Natural killer cell (primary cell): Measurements from ENCODE around the gene DYRK3. TPM values are rescaled to one million over a fixed set of nuclear protein-coding genes. Genes with fewer than 3 reads are reported as not detected.

Experiments
- ATAC-seq, 3 donors: fragments of 150-1000 bp in 2 of 3; fragments of 200-7000 bp in 1 of 3; cut with Tn5 transposase; 1 replicate in 1 of 3; 2 replicates in 2 of 3; pipeline ENCODE4 v1.10.0; 2021; ENCODE audit warnings: mild to moderate bottlenecking in 2 of 3, moderate library complexity in 2 of 3
- DNase-seq, 2 donors: peaks; one replicate each; pipeline versions ENCODE4 v3.0.0 to v3.0.0-alpha.2; 2013 to 2021; ENCODE audit warnings: mixed read lengths in 1 of 2
- H3K27ac ChIP-seq: one replicate; pipeline ENCODE4 v1.5.1; 2013; ENCODE audit warnings: mild to moderate bottlenecking, low read length
- H3K27me3 ChIP-seq: one replicate; pipeline ENCODE4 v1.6.1; 2013; ENCODE audit warnings: low read length; ENCODE audit not compliant: control insufficient read depth, insufficient read depth
- H3K36me3 ChIP-seq: one replicate; pipeline ENCODE4 v1.6.1; 2013; ENCODE audit warnings: low read length; ENCODE audit not compliant: control insufficient read depth, insufficient read depth
- H3K4me1 ChIP-seq: one replicate; pipeline ENCODE4 v1.6.1; 2013; ENCODE audit warnings: low read length; ENCODE audit not compliant: control insufficient read depth, insufficient read depth
- H3K4me3 ChIP-seq: one replicate; pipeline ENCODE4 v1.5.1; 2013; ENCODE audit warnings: low read length
- H3K9me3 ChIP-seq: one replicate; pipeline ENCODE4 v1.6.1; 2013; ENCODE audit warnings: low read length; ENCODE audit not compliant: control insufficient read depth, insufficient read depth
- H3K27ac Mint-ChIP-seq, 2 donors: one replicate each; pipeline ENCODE4 v1.8.0; 2022; ENCODE audit warnings: mild to moderate bottlenecking in 2 of 2, mixed read lengths in 2 of 2, moderate library complexity in 1 of 2
- H3K27me3 Mint-ChIP-seq, 2 donors: one replicate each; pipeline ENCODE4 v1.8.0; 2022; ENCODE audit warnings: low read depth in 2 of 2, mixed read lengths in 2 of 2
- H3K36me3 Mint-ChIP-seq: one replicate; pipeline ENCODE4 v1.8.0; 2022; ENCODE audit warnings: mixed read lengths
- H3K4me1 Mint-ChIP-seq, 2 donors: one replicate each; pipeline ENCODE4 v1.8.0; 2022; ENCODE audit warnings: mixed read lengths in 2 of 2
- H3K4me3 Mint-ChIP-seq: one replicate; pipeline ENCODE4 v1.8.0; 2022; ENCODE audit warnings: mild to moderate bottlenecking, moderate library complexity, mixed read lengths
- H3K9me3 Mint-ChIP-seq, 2 donors: one replicate each; pipeline ENCODE4 v1.8.0; 2022; ENCODE audit warnings: mixed read lengths in 2 of 2
- WGBS: methylation state at CpG from one replicate; pipeline ENCODE4 v1.1.7; 2013; ENCODE audit warnings: missing lambda C conversion rate; ENCODE audit not compliant: insufficient coverage; 5-methylcytosine and 5-hydroxymethylcytosine counted together
- intact Hi-C: fragments of 100-400 bp; cut with micrococcal nuclease; formaldehyde crosslinking; loops from one replicate; pipeline ENCODE4 v1.14.2; 2022
- total RNA-seq, 4 donors: library from RNA; stranded (reverse); fragments of 120-200 nt in 1 of 4; gene quantifications; one replicate each; pipeline versions ENCODE4 v1.2.3 to v1.2.4, GENCODE V29; 2013 to 2022
- TF ChIP-seq, protein P1 (sequence below): fragments of 200-600 bp; IDR thresholded peaks from one replicate; pipeline ENCODE4 v1.8.0; 2022; ENCODE audit warnings: antibody characterized with exemption

Gene DYRK3
- total RNA-seq, 3 donors from 2014 or later (not counting 1 experiment from before 2014, with no cell fraction given), result 0.16 to 0.66 (median 0.43) TPM

DNA sequence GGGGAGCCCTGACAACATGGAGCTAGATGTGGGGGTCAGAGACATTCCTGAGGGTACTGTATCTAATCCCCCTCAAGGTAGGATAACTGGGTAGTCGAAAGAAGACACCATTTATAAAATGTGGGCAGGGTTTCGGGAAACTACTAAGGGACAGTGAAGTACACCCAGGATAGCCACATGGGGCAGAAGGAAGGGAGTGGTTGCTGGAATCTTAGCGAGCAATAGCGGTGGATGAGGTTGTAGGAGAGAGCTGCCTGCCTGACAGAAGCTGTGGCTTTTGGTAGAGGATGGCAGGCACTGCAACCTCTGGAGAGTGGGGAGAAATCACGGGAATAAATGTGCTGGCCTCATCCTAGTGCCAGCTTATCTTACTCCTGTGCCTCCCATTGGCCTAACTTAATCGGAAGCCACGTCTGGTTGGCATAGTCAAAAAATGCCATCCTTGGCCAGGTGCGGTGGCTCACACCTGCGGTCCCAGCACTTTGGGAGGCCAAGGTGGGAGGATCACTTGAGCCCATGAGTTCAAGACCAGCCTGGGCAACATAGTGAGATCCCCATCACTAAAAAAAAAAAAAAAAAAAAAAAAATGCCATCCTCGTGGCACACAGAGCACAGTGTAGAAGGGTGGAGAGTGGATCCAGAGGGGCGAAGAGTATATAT lies 26.0 kb downstream of the DYRK3 start:
- no peaks in the 10 kb centered on the region for H3K36me3 Mint-ChIP-seq
- TF ChIP-seq, protein P1, sequence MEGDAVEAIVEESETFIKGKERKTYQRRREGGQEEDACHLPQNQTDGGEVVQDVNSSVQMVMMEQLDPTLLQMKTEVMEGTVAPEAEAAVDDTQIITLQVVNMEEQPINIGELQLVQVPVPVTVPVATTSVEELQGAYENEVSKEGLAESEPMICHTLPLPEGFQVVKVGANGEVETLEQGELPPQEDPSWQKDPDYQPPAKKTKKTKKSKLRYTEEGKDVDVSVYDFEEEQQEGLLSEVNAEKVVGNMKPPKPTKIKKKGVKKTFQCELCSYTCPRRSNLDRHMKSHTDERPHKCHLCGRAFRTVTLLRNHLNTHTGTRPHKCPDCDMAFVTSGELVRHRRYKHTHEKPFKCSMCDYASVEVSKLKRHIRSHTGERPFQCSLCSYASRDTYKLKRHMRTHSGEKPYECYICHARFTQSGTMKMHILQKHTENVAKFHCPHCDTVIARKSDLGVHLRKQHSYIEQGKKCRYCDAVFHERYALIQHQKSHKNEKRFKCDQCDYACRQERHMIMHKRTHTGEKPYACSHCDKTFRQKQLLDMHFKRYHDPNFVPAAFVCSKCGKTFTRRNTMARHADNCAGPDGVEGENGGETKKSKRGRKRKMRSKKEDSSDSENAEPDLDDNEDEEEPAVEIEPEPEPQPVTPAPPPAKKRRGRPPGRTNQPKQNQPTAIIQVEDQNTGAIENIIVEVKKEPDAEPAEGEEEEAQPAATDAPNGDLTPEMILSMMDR, result no peak
- ATAC-seq, result no peak
- 90% methylated on average over 10 of the region's 11 CpGs for WGBS
- H3K9me3 Mint-ChIP-seq, result no peaks in the 10 kb centered on the region
- H3K27me3 Mint-ChIP-seq, result peaks cover 22 to 39% of the 10 kb centered on the region in 2 donors
- H3K4me1 Mint-ChIP-seq, result peaks cover 16 to 18% of the 10 kb centered on the region in 2 donors
- Histone ChIP-seq H3K27ac (no peak overlapping the region), H3K9me3 (no peaks in the 10 kb centered on the region), H3K27me3 (peaks cover 8% of the 10 kb centered on the region), H3K4me3 (no peak overlapping the region), H3K4me1 (peaks cover 20% of the 10 kb centered on the region), H3K36me3 (no peaks in the 10 kb centered on the region)
- no peak for DNase-seq
- intact Hi-C loops, result loop anchor here (10.0 kb wide), 1 partner anchor 56 kb away; no protein-coding TSS in a partner anchor
- H3K27ac Mint-ChIP-seq, result no peak overlapping the region
- no peak overlapping the region for H3K4me3 Mint-ChIP-seq

DNA sequence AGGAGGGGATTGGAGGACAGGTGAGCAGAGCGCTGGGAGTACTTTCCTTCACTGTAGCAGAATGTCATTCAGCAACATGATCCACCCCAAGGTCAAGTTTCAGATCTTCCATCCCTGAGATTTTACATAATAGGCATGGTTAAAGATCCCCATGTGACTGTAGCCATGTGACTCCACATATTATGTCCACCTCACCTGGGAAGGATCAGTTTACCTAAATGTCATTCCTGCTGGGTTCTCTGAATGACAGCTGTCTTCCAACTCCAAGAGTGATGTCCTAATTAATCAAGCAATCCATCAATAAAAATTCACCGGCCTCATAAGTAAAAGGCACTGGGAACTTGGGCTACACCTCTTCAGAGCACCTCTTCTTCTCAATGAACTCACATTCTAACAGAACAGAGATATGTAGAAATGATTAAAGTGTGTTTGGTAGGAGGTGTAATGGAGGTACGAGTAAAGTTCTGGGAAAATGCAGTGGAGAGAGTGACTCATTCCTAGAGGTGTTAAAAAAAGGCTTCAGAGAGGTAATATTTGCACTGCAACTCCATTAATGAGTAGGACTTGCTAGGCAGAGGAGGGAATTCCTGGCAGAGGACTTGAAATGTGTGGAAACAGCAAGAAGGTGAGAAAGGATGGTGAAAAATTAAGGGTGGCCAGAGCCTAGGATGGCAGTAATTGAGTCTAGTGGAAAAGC lies 27.2 kb downstream of the DYRK3 start:
- no peak for ATAC-seq
- no peak overlapping the region for H3K27ac Mint-ChIP-seq

DNA sequence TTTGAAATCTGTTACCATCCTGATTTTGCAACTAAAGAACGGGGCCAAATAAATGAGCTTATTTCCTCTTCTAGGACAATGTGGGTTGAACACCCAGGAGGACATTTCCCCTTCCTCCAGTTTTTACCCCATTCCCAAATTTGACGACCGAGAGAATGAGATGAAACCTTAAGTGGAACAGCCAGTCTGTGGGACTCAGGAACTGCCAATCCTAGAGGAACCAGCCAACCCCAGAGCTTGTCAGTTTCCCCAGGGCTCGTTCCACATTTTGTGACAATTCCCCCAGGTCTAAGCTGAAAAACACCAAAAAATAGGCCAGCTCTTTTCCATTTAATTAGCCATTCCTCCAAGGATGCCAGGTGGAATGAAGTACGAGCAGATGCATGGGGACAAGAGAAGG lies 28.0 kb downstream of the DYRK3 start:
- H3K27me3 Mint-ChIP-seq, result peaks cover 17 to 21% of the 10 kb centered on the region in 2 donors
- no peaks in the 10 kb centered on the region for H3K36me3 Mint-ChIP-seq

More for the DNA sequence above, 27.2 kb downstream of the DYRK3 start:
- peaks cover 20% of the 10 kb centered on the region for H3K4me1 ChIP-seq
- peaks cover 19 to 30% of the 10 kb centered on the region in 2 donors for H3K27me3 Mint-ChIP-seq
- intact Hi-C loops, result loop anchor here (10.0 kb wide), 1 partner anchor 58 kb away; no protein-coding TSS in a partner anchor
- H3K36me3 Mint-ChIP-seq, result no peaks in the 10 kb centered on the region
- no peaks in the 10 kb centered on the region for H3K36me3 ChIP-seq
- H3K27ac ChIP-seq, result no peak overlapping the region
- DNase-seq, result no peak
- H3K4me3 ChIP-seq, result no peak overlapping the region
- no peaks in the 10 kb centered on the region for H3K9me3 Mint-ChIP-seq
- H3K4me1 Mint-ChIP-seq, result peaks cover 17 to 19% of the 10 kb centered on the region in 2 donors
- peaks cover 8% of the 10 kb centered on the region for H3K27me3 ChIP-seq
- TF ChIP-seq, protein P1, result no peak
- 69% methylated on average over 1 of the region's 3 CpGs for WGBS
- no peaks in the 10 kb centered on the region for H3K9me3 ChIP-seq
- H3K4me3 Mint-ChIP-seq, result no peak overlapping the region

More for the DNA sequence above, 28.0 kb downstream of the DYRK3 start:
- H3K9me3 Mint-ChIP-seq, result no peaks in the 10 kb centered on the region
- ATAC-seq (no peak), DNase-seq (no peak)
- 28% methylated on average over 5 of the region's 5 CpGs for WGBS
- Histone ChIP-seq H3K36me3 (no peaks in the 10 kb centered on the region), H3K9me3 (no peaks in the 10 kb centered on the region), H3K27ac (no peak overlapping the region), H3K4me3 (no peak overlapping the region), H3K4me1 (peaks cover 16% of the 10 kb centered on the region), H3K27me3 (peaks cover 4% of the 10 kb centered on the region)
- TF ChIP-seq, protein P1, result no peak
- no peak overlapping the region for H3K4me3 Mint-ChIP-seq
- intact Hi-C loops, result loop anchor here (10.0 kb wide), 1 partner anchor 59 kb away; no protein-coding TSS in a partner anchor
- no peak overlapping the region for H3K27ac Mint-ChIP-seq
- peaks cover 21 to 22% of the 10 kb centered on the region in 2 donors for H3K4me1 Mint-ChIP-seq
